Natural killer cell (primary cell): ENCODE data around the gene AGPAT4. TPM values are rescaled to one million over a fixed set of nuclear protein-coding genes. Genes with fewer than 3 reads are reported as not detected.

Source experiments
- ATAC-seq, 3 donors: fragments of 150-1000 bp in 2 of 3; fragments of 200-7000 bp in 1 of 3; cut with Tn5 transposase; 1 replicate in 1 of 3; 2 replicates in 2 of 3; pipeline ENCODE4 v1.10.0; 2021; ENCODE audit warnings: mild to moderate bottlenecking in 2 of 3, moderate library complexity in 2 of 3
- DNase-seq, 2 donors: peaks; one replicate each; pipeline versions ENCODE4 v3.0.0 to v3.0.0-alpha.2; 2013 to 2021; ENCODE audit warnings: mixed read lengths in 1 of 2
- H3K27ac ChIP-seq: one replicate; pipeline ENCODE4 v1.5.1; 2013; ENCODE audit warnings: mild to moderate bottlenecking, low read length
- H3K27me3 ChIP-seq: one replicate; pipeline ENCODE4 v1.6.1; 2013; ENCODE audit warnings: low read length; ENCODE audit not compliant: control insufficient read depth, insufficient read depth
- H3K36me3 ChIP-seq: one replicate; pipeline ENCODE4 v1.6.1; 2013; ENCODE audit warnings: low read length; ENCODE audit not compliant: control insufficient read depth, insufficient read depth
- H3K4me1 ChIP-seq: one replicate; pipeline ENCODE4 v1.6.1; 2013; ENCODE audit warnings: low read length; ENCODE audit not compliant: control insufficient read depth, insufficient read depth
- H3K4me3 ChIP-seq: one replicate; pipeline ENCODE4 v1.5.1; 2013; ENCODE audit warnings: low read length
- H3K9me3 ChIP-seq: one replicate; pipeline ENCODE4 v1.6.1; 2013; ENCODE audit warnings: low read length; ENCODE audit not compliant: control insufficient read depth, insufficient read depth
- H3K27ac Mint-ChIP-seq, 2 donors: one replicate each; pipeline ENCODE4 v1.8.0; 2022; ENCODE audit warnings: mild to moderate bottlenecking in 2 of 2, mixed read lengths in 2 of 2, moderate library complexity in 1 of 2
- H3K27me3 Mint-ChIP-seq, 2 donors: one replicate each; pipeline ENCODE4 v1.8.0; 2022; ENCODE audit warnings: low read depth in 2 of 2, mixed read lengths in 2 of 2
- H3K36me3 Mint-ChIP-seq: one replicate; pipeline ENCODE4 v1.8.0; 2022; ENCODE audit warnings: mixed read lengths
- H3K4me1 Mint-ChIP-seq, 2 donors: one replicate each; pipeline ENCODE4 v1.8.0; 2022; ENCODE audit warnings: mixed read lengths in 2 of 2
- H3K4me3 Mint-ChIP-seq: one replicate; pipeline ENCODE4 v1.8.0; 2022; ENCODE audit warnings: mild to moderate bottlenecking, moderate library complexity, mixed read lengths
- H3K9me3 Mint-ChIP-seq, 2 donors: one replicate each; pipeline ENCODE4 v1.8.0; 2022; ENCODE audit warnings: mixed read lengths in 2 of 2
- CTCF ChIP-seq: fragments of 200-600 bp; IDR thresholded peaks from one replicate; pipeline ENCODE4 v1.8.0; 2022; ENCODE audit warnings: antibody characterized with exemption
- WGBS: methylation state at CpG from one replicate; pipeline ENCODE4 v1.1.7; 2013; ENCODE audit warnings: missing lambda C conversion rate; ENCODE audit not compliant: insufficient coverage; 5-methylcytosine and 5-hydroxymethylcytosine counted together
- intact Hi-C: fragments of 100-400 bp; cut with micrococcal nuclease; formaldehyde crosslinking; loops from one replicate; pipeline ENCODE4 v1.14.2; 2022
- total RNA-seq, 4 donors: library from RNA; stranded (reverse); fragments of 120-200 nt in 1 of 4; gene quantifications; one replicate each; pipeline versions ENCODE4 v1.2.3 to v1.2.4, GENCODE V29; 2013 to 2022

Gene AGPAT4
- total RNA-seq, 3 donors from 2014 or later (not counting 1 experiment from before 2014, with no cell fraction given), result 24.5 to 38.1 (median 25.8) TPM

- no peak for TF ChIP-seq CTCF
Observed at GRCh38 chr6:161266513-161267230, 7.2 kb downstream of the AGPAT4 start.

GRCh38 chr6:161265975-161266374 lies 7.9 kb downstream of the AGPAT4 start:
- ATAC-seq (peak in 1 of 3 donors; percentile 23), DNase-seq (peak in 1 of 2 donors; percentile 25)
- 90% methylated on average over 7 of the region's 7 CpGs for WGBS
- no peaks in the 10 kb centered on the region for H3K4me1 ChIP-seq
- H3K27me3 ChIP-seq, result no peaks in the 10 kb centered on the region
- H3K4me3 ChIP-seq, result no peak overlapping the region
- Mint-ChIP-seq H3K27ac (no peak overlapping the region), H3K4me1 (peaks cover 17 to 30% of the 10 kb centered on the region in 2 donors), H3K9me3 (no peaks in the 10 kb centered on the region), H3K36me3 (peaks cover 9% of the 10 kb centered on the region), H3K4me3 (no peak overlapping the region), H3K27me3 (no peaks in the 10 kb centered on the region)
- TF ChIP-seq CTCF, result no peak
- H3K36me3 ChIP-seq, result no peaks in the 10 kb centered on the region
- intact Hi-C loops, result no loop called here
- no peak overlapping the region for H3K27ac ChIP-seq
- no peaks in the 10 kb centered on the region for H3K9me3 ChIP-seq

More at GRCh38 chr6:161266513-161267230, 7.2 kb downstream of the AGPAT4 start:
- no peaks in the 10 kb centered on the region for H3K36me3 ChIP-seq
- H3K27me3 Mint-ChIP-seq, result no peaks in the 10 kb centered on the region
- no peak overlapping the region for H3K4me3 Mint-ChIP-seq
- no peaks in the 10 kb centered on the region for H3K9me3 ChIP-seq
- DNase-seq (no peak), ATAC-seq (no peak)
- no peak overlapping the region for H3K4me3 ChIP-seq
- 92% methylated on average over 9 of the region's 9 CpGs for WGBS
- H3K27ac Mint-ChIP-seq, result no peak overlapping the region
- peaks cover 20 to 30% of the 10 kb centered on the region in 2 donors for H3K4me1 Mint-ChIP-seq
- intact Hi-C loops, result no loop called here
- no peak overlapping the region for H3K27ac ChIP-seq
- H3K36me3 Mint-ChIP-seq, result peaks cover 9% of the 10 kb centered on the region
- no peaks in the 10 kb centered on the region for H3K4me1 ChIP-seq
- no peaks in the 10 kb centered on the region for H3K27me3 ChIP-seq
- H3K9me3 Mint-ChIP-seq, result no peaks in the 10 kb centered on the region

DNA sequence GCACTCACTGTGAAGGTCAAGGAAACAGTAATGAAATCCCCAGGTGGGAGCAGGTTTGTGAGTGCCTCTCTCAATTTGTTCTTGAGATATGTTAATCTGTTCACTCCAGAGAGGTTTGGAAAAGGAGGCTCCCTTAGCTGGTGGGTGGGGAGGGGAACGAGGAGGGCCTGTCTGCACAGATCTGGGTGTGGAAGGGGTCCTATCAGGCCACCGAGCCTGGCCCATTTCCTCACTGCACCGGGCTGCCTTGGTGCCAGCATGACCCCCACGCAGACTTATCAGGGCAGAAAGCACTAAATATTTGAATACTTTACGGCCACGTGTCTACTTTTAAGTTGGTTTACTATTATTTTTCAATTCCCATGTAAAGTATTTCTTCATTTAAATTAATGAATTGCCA lies 8.3 kb downstream of the AGPAT4 start:
- 74% methylated on average over 6 of the region's 6 CpGs for WGBS
- no peak for TF ChIP-seq CTCF
- no peaks in the 10 kb centered on the region for H3K9me3 ChIP-seq
- DNase-seq (no peak), ATAC-seq (no peak)
- intact Hi-C loops, result no loop called here
- Mint-ChIP-seq H3K4me1 (peaks cover 18 to 31% of the 10 kb centered on the region in 2 donors), H3K27ac (no peak overlapping the region), H3K9me3 (no peaks in the 10 kb centered on the region), H3K27me3 (no peaks in the 10 kb centered on the region), H3K36me3 (peaks cover 9% of the 10 kb centered on the region), H3K4me3 (no peak overlapping the region)
- no peaks in the 10 kb centered on the region for H3K27me3 ChIP-seq
- no peaks in the 10 kb centered on the region for H3K4me1 ChIP-seq
- no peak overlapping the region for H3K27ac ChIP-seq
- H3K36me3 ChIP-seq, result no peaks in the 10 kb centered on the region
- no peak overlapping the region for H3K4me3 ChIP-seq

DNA sequence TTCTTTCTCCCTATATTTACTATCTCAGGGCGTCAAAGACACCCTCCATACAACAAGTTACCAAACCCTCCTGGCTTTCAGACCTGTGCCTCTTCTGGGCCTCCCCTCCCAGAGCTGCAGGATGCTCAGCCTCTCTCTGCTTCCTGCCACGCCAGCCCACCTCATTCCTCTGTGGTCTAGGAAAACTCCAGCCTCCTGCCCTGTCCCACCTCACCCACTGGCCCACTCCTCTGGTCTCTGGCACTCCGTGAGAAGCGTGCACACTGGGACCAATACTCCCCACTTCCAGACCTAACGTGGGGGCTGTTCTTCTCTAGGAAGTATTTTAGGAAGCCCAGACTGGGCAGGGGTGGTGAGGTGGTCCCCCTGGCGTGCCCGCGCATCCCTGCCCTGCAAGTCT lies 9.7 kb downstream of the AGPAT4 start:
- Mint-ChIP-seq H3K9me3 (no peaks in the 10 kb centered on the region), H3K36me3 (peaks cover 9% of the 10 kb centered on the region), H3K27ac (no peak overlapping the region), H3K27me3 (no peaks in the 10 kb centered on the region), H3K4me1 (peaks cover 27 to 39% of the 10 kb centered on the region in 2 donors), H3K4me3 (no peak overlapping the region)
- H3K27me3 ChIP-seq, result no peaks in the 10 kb centered on the region
- intact Hi-C loops, result no loop called here
- no peak for ATAC-seq
- 83% methylated on average over 6 of the region's 8 CpGs for WGBS
- H3K36me3 ChIP-seq, result peaks cover 2% of the 10 kb centered on the region
- TF ChIP-seq CTCF, result no peak
- H3K27ac ChIP-seq, result no peak overlapping the region
- H3K4me1 ChIP-seq, result peaks cover 9% of the 10 kb centered on the region
- no peak overlapping the region for H3K4me3 ChIP-seq
- no peaks in the 10 kb centered on the region for H3K9me3 ChIP-seq
- no peak for DNase-seq
